ENCODE results near the gene PRCC. TPM values are rescaled to one million over a fixed set of nuclear protein-coding genes. Genes with fewer than 3 reads are reported as not detected.
"Not testable (repeated sequence)": the region's sequence is repeated elsewhere in the genome, so short reads cannot be mapped to it uniquely, and the experiment has no call there.

The PRCC gene
- total RNA-seq, 1 donor from 2014 or later, result 75.5 TPM

DNA sequence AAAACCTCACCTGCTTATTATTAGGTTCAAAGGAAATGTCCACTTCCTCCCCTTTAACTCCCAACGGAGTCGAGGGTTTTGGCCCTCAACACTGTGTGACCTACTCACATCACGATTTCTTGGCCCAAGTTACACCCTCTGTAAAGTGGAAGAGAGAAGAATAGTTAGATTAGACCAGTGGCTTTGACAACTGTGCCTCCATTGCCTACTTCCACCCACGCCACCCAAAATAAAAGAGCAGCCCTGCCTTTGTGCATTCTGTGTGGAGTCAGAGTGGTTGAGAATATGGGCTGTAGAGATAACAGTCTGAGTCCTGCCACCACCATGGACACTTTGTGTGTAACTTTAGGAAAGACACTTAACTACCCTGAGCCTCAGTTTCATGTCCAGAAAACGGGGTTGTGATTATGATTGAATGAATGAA lies 11.8 kb upstream of the PRCC start:
- H3K36me3 ChIP-seq (ENCODE audit: insufficient read depth, low read length), result no peaks in the 10 kb centered on the region
- TF ChIP-seq CTCF (IDR thresholded peaks at IDR 0.05; ENCODE audit: insufficient read depth, low read depth, low read length), result no peak
- no peak for TF ChIP-seq EZH2 (IDR thresholded peaks at IDR 0.05; ENCODE audit: insufficient read depth, low read length)
- H3K4me1 ChIP-seq (ENCODE audit: insufficient read depth, low read length), result peaks cover 12% of the 10 kb centered on the region
- H4K20me1 ChIP-seq (ENCODE audit: insufficient read depth, low read length), result no peaks in the 10 kb centered on the region
- H2AFZ ChIP-seq (ENCODE audit: low read depth, low read length), result no peak overlapping the region
- H3K4me1 Mint-ChIP-seq (ENCODE audit: low read depth, unreplicated experiment), result peaks cover 4% of the 10 kb centered on the region
- peaks cover 19% of the 10 kb centered on the region for H3K79me2 ChIP-seq (ENCODE audit: insufficient read depth, low read length)
- H3K9me3 ChIP-seq (ENCODE audit: insufficient read depth, low read depth, low read length), result no peaks in the 10 kb centered on the region
- H3K4me2 ChIP-seq (ENCODE audit: low read length), result no peak overlapping the region
- H3K4me3 ChIP-seq (ENCODE audit: insufficient read depth, low read depth, low read length), result no peak overlapping the region
- no peaks in the 10 kb centered on the region for H3K27me3 Mint-ChIP-seq (ENCODE audit: low read depth, unreplicated experiment)
- peak overlapping the region; percentile 30 for H3K27ac Mint-ChIP-seq (ENCODE audit: unreplicated experiment)
- no peak for FAIRE-seq
- H3K9ac ChIP-seq (ENCODE audit: low read length), result no peak overlapping the region
- peaks cover 2% of the 10 kb centered on the region for H3K36me3 Mint-ChIP-seq (ENCODE audit: low read depth, unreplicated experiment)
- H3K27me3 ChIP-seq (ENCODE audit: insufficient read depth, low read length), result no peaks in the 10 kb centered on the region
- no peaks in the 10 kb centered on the region for H3K9me3 Mint-ChIP-seq (ENCODE audit: unreplicated experiment)
- H3K27ac ChIP-seq (ENCODE audit: low read depth, low read length), result no peak overlapping the region
- H3K4me3 Mint-ChIP-seq (ENCODE audit: unreplicated experiment), result no peak overlapping the region
- DNase-seq (ENCODE audit: low read depth), result no peak

DNA sequence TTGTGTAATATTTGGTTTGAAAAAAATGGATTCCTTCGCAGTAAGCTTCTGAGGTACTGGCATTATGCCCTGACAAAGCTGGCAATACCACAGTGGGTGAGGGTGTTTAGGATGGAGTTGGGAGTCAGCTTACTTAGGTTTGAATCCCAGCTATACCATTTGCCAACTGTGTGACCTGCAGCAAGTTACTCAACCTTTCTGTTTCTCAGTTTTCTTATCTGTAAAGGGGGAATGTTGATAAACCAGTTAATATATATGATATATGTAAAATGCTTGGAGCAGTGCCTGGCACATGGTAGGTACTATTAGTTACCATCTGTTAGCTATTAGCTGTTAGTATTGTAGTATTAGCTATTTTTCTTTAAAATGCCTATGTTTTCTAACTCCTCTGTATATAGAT lies 11.0 kb upstream of the PRCC start:
- no peak overlapping the region for H3K27ac ChIP-seq (ENCODE audit: low read depth, low read length)
- Mint-ChIP-seq H3K36me3 (ENCODE audit: low read depth, unreplicated experiment) (peaks cover 2% of the 10 kb centered on the region), H3K27me3 (ENCODE audit: low read depth, unreplicated experiment) (no peaks in the 10 kb centered on the region), H3K4me1 (ENCODE audit: low read depth, unreplicated experiment) (peaks cover 4% of the 10 kb centered on the region), H3K9me3 (ENCODE audit: unreplicated experiment) (no peaks in the 10 kb centered on the region), H3K27ac (ENCODE audit: unreplicated experiment) (no peak overlapping the region), H3K4me3 (ENCODE audit: unreplicated experiment) (no peak overlapping the region)
- no peaks in the 10 kb centered on the region for H3K27me3 ChIP-seq (ENCODE audit: insufficient read depth, low read length)
- H3K9ac ChIP-seq (ENCODE audit: low read length), result no peak overlapping the region
- no peak for DNase-seq (ENCODE audit: low read depth)
- H2AFZ ChIP-seq (ENCODE audit: low read depth, low read length), result no peak overlapping the region
- TF ChIP-seq EZH2 (IDR thresholded peaks at IDR 0.05; ENCODE audit: insufficient read depth, low read length) (no peak), CTCF (IDR thresholded peaks at IDR 0.05; ENCODE audit: insufficient read depth, low read depth, low read length) (no peak)
- H3K36me3 ChIP-seq (ENCODE audit: insufficient read depth, low read length), result no peaks in the 10 kb centered on the region
- no peak overlapping the region for H3K4me3 ChIP-seq (ENCODE audit: insufficient read depth, low read depth, low read length)
- H3K4me1 ChIP-seq (ENCODE audit: insufficient read depth, low read length), result peaks cover 12% of the 10 kb centered on the region
- no peaks in the 10 kb centered on the region for H4K20me1 ChIP-seq (ENCODE audit: insufficient read depth, low read length)
- H3K9me3 ChIP-seq (ENCODE audit: insufficient read depth, low read depth, low read length), result no peaks in the 10 kb centered on the region
- no peak for FAIRE-seq
- peaks cover 12% of the 10 kb centered on the region for H3K79me2 ChIP-seq (ENCODE audit: insufficient read depth, low read length)
- H3K4me2 ChIP-seq (ENCODE audit: low read length), result no peak overlapping the region

DNA sequence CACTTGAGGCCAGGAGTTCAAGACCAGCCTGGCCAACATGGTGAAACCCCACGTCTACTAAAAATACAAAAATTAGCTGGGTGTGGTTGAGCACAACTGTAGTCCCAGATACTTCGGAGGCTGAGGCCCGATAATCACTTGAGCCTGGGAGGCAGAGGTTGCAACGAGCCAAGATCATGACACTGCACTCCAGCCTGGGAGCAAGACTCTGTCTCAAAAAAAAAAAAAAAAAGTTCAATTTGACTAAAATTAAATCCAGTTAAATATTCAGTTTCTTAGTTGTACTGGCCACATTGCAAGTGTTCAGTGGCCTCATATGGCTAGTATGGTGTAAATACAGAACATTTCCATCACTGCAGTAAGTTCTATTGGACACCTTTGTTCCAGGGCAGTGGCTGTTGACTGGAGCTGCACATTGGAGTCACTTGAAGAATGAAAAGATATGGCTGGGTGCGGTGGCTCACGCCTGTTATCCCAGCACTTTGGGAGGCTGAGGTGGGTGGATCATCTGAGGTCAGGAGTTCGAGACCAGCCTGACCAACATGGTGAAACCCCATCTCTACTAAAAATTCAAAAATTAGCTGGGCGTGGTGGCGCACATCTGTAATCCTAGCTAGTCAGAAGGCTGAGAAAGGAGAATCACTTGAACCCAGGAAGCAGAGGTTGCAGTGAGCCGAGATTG lies 9.6 kb upstream of the PRCC start:
- H3K27ac ChIP-seq (ENCODE audit: low read depth, low read length); H3K4me3 ChIP-seq (ENCODE audit: insufficient read depth, low read depth, low read length); DNase-seq (ENCODE audit: low read depth); H3K36me3 ChIP-seq (ENCODE audit: insufficient read depth, low read length); H2AFZ ChIP-seq (ENCODE audit: low read depth, low read length); H3K36me3 Mint-ChIP-seq (ENCODE audit: low read depth, unreplicated experiment); H3K9me3 ChIP-seq (ENCODE audit: insufficient read depth, low read depth, low read length); H3K79me2 ChIP-seq (ENCODE audit: insufficient read depth, low read length); H4K20me1 ChIP-seq (ENCODE audit: insufficient read depth, low read length); FAIRE-seq; H3K4me1 ChIP-seq (ENCODE audit: insufficient read depth, low read length); H3K4me2 ChIP-seq (ENCODE audit: low read length); H3K27me3 ChIP-seq (ENCODE audit: insufficient read depth, low read length); H3K4me3 Mint-ChIP-seq (ENCODE audit: unreplicated experiment); H3K27ac Mint-ChIP-seq (ENCODE audit: unreplicated experiment); H3K27me3 Mint-ChIP-seq (ENCODE audit: low read depth, unreplicated experiment); H3K9me3 Mint-ChIP-seq (ENCODE audit: unreplicated experiment); H3K9ac ChIP-seq (ENCODE audit: low read length); H3K4me1 Mint-ChIP-seq (ENCODE audit: low read depth, unreplicated experiment): not testable (repeated sequence)
